ENCODE data around the gene ACOT7. TPM values are rescaled to one million over a fixed set of nuclear protein-coding genes. Genes with fewer than 3 reads are reported as not detected.

ACOT7 gene
- total RNA-seq, 1 experiment from 2014 or later, result 70.2 TPM

GRCh38 chr1:6294080-6294889, 99.3 kb downstream of the ACOT7 start:
- Histone ChIP-seq H3K27me3 (ENCODE audit: insufficient read depth, low read depth) (no peaks in the 10 kb centered on the region), H3K9me2 (ENCODE audit: insufficient read depth) (no peaks in the 10 kb centered on the region), H4K20me1 (ENCODE audit: insufficient read depth) (no peaks in the 10 kb centered on the region), H3K79me2 (ENCODE audit: low read depth) (no peaks in the 10 kb centered on the region), H3F3A (ENCODE audit: insufficient read depth, low read depth) (no peaks in the 10 kb centered on the region), H3K27ac (no peak overlapping the region), H3K4me3 (no peak overlapping the region), H3K4me2 (no peak overlapping the region), H3K36me3 (ENCODE audit: low read depth) (no peaks in the 10 kb centered on the region), H2AFZ (no peak overlapping the region), H3K4me1 (replicated peaks; ENCODE audit: insufficient read depth) (no peaks in the 10 kb centered on the region), H3K9me3 (ENCODE audit: insufficient read depth, low read depth) (no peaks in the 10 kb centered on the region)
- no TSS peak for BruUV-seq (replicated peaks)
- no peak for DNase-seq
- TF ChIP-seq EZH2 (IDR thresholded peaks at IDR 0.05; ENCODE audit: low read depth) (no peak), CTCF (conservative IDR thresholded peaks at IDR 0.05) (no peak)
- ChIA-PET CTCF (interaction anchor here (0.6 kb wide), 1 partner anchor 309 kb away, joined by 3 read pairs; no protein-coding TSS in a partner anchor), POLR2A (ENCODE audit: unreplicated experiment) (no interaction called here)
- intact Hi-C loops (cut with micrococcal nuclease; ENCODE audit: unreplicated experiment), result no loop called here

GRCh38 chr1:6292102-6292501, 101.5 kb downstream of the ACOT7 start:
- Histone ChIP-seq H3K4me1 (replicated peaks; ENCODE audit: insufficient read depth) (no peaks in the 10 kb centered on the region), H3K4me3 (no peak overlapping the region), H3K27ac (no peak overlapping the region), H3K27me3 (ENCODE audit: insufficient read depth, low read depth) (no peaks in the 10 kb centered on the region), H3K9me2 (ENCODE audit: insufficient read depth) (no peaks in the 10 kb centered on the region), H3K36me3 (ENCODE audit: low read depth) (no peaks in the 10 kb centered on the region), H3K9me3 (ENCODE audit: insufficient read depth, low read depth) (no peaks in the 10 kb centered on the region), H3K79me2 (ENCODE audit: low read depth) (no peaks in the 10 kb centered on the region), H3K4me2 (no peak overlapping the region), H3F3A (ENCODE audit: insufficient read depth, low read depth) (no peaks in the 10 kb centered on the region), H2AFZ (no peak overlapping the region), H4K20me1 (ENCODE audit: insufficient read depth) (no peaks in the 10 kb centered on the region)
- intact Hi-C loops (cut with micrococcal nuclease; ENCODE audit: unreplicated experiment), result no loop called here
- ChIA-PET CTCF (no interaction called here), POLR2A (ENCODE audit: unreplicated experiment) (no interaction called here)
- TF ChIP-seq CTCF (conservative IDR thresholded peaks at IDR 0.05) (no peak), EZH2 (IDR thresholded peaks at IDR 0.05; ENCODE audit: low read depth) (no peak)
- BruUV-seq (replicated peaks), result no TSS peak
- no peak for DNase-seq

- intact Hi-C loops (cut with micrococcal nuclease; ENCODE audit: unreplicated experiment), result no loop called here
- no TSS peak for BruUV-seq (replicated peaks)
- Histone ChIP-seq H3F3A (ENCODE audit: insufficient read depth, low read depth) (no peaks in the 10 kb centered on the region), H3K4me2 (no peak overlapping the region), H3K79me2 (ENCODE audit: low read depth) (no peaks in the 10 kb centered on the region), H3K27me3 (ENCODE audit: insufficient read depth, low read depth) (no peaks in the 10 kb centered on the region), H3K4me3 (no peak overlapping the region), H3K9me2 (ENCODE audit: insufficient read depth) (no peaks in the 10 kb centered on the region), H4K20me1 (ENCODE audit: insufficient read depth) (no peaks in the 10 kb centered on the region), H2AFZ (no peak overlapping the region), H3K4me1 (replicated peaks; ENCODE audit: insufficient read depth) (no peaks in the 10 kb centered on the region), H3K36me3 (ENCODE audit: low read depth) (no peaks in the 10 kb centered on the region), H3K9me3 (ENCODE audit: insufficient read depth, low read depth) (no peaks in the 10 kb centered on the region), H3K27ac (no peak overlapping the region)
- DNase-seq, result no peak
- TF ChIP-seq CTCF (conservative IDR thresholded peaks at IDR 0.05) (no peak), EZH2 (IDR thresholded peaks at IDR 0.05; ENCODE audit: low read depth) (no peak)
- ChIA-PET POLR2A (ENCODE audit: unreplicated experiment) (no interaction called here), CTCF (no interaction called here)
These were observed 104.9 kb downstream of the ACOT7 start for GRCh38 chr1:6288665-6289064.
